NCI-H526 (cell line): ENCODE results near the gene EIF3J.
"Not testable (repeated sequence)": the region's sequence is repeated elsewhere in the genome, so short reads cannot be mapped to it uniquely, and the experiment has no call there.

Experiments used
- DNase-seq, 2 experiments: peaks; one replicate each; lab custom pipeline; 2025; lab: John Stamatoyannopoulos, UW

The EIF3J gene

DNA sequence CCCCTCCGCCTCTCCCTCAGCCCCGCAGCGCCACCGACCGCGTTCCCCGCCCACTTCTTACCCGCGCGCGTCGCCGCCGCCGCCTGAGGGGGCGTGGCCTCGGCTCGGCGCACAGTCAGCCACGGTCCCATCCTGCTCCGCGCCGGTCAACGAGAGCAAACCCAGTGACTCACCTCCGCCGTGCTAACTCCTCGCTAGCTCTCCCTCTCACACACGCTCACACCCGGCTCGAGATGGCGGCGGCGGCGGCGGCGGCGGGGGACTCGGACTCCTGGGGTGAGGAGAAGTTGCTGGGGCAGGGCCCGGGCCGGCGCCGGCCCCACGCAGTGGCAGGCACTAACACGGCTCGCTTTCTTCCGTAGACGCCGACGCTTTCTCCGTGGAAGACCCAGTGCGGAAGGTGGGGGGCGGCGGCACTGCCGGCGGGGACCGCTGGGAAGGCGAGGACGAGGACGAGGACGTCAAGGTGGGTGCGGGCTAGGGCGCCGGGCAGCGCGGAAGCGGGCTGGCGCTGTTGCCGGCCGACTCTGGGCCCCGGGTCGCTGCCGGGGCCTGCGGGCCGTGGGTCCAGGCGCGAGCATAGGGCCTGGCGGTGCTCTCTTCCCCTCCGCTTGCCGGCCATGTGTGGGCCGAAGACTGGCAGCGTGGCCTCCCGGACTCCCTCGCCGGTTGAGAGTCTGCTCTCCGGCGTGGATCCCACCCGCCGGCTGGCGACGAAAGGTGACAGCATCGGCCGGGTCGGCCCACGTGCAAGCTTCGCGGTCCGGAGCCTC is at the start of gene EIF3J:
Gene EIF3J, plus strand, starts transcription at position 186 of the 773 bp plus-strand sequence. Its CDS starts 48 bp downstream, at position 234.
- peak; percentile 88 to 96 for DNase-seq

- no peak for DNase-seq
Observed at GRCh38 chr15:44489464-44489863, 47.5 kb upstream of the EIF3J start.

- DNase-seq = no peak
Observed at GRCh38 chr15:44490622-44491021, 46.3 kb upstream of the EIF3J start.

DNA sequence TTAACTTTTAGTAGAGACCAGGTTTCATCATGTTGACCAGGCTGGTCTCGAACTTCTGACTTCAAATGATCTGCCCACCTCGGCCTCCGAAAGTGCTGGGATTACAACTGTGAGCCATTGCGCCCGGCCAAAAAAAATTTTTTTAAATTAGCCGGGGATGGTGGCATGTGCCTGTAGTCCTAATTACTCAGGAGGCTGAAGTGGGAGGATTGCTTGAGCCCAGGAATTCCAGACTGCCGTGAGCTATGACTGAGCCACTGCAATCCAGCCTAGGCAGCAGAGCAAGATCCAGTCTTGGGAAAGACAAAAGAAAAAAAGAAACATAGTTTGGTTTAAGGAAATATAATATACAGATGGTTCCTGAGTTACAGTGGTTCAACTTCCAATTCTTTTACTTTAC is 44.9 kb upstream of the EIF3J start:
- DNase-seq = no peak

GRCh38 chr15:44492672-44493071 is 44.3 kb upstream of the EIF3J start:
- no peak for DNase-seq

GRCh38 chr15:44495562-44495961 is 41.4 kb upstream of the EIF3J start:
- no peak for DNase-seq

GRCh38 chr15:44500555-44500954 is 36.4 kb upstream of the EIF3J start:
- no peak for DNase-seq

DNA sequence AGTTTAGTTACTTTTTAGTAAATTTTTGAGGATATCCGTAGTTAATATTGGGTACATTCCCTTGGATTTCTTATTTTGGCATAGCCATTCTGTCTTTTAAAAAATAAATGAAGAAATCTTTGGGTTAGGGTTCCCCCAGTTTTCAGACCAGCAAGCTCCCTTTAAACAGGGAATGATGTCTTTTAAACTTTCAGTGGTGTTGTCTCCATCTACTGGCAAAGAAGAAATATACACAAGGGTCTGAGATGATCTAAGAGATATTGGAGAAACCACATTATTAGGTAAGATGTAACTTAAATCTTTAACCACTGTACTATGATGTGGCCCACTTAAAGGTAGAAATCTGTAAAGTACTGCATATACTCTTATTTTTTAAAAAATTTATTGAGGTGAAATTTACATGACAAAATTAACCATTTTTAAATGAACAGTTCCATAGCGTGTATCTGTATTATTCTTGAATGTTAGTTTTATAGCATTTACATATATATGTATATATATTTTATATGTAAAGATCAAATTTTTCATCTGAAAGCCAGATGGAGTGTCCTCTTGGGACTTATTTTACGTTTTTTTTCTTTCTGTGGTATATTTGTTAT is 35.1 kb upstream of the EIF3J start:
- peak; percentile 14 to 32 for DNase-seq

- DNase-seq = no peak
Observed at GRCh38 chr15:44516436-44516835, 20.5 kb upstream of the EIF3J start.

- no peak for DNase-seq
Observed at GRCh38 chr15:44519537-44519936, 17.4 kb upstream of the EIF3J start.

GRCh38 chr15:44525018-44525417 is 11.9 kb upstream of the EIF3J start:
- DNase-seq = no peak

DNA sequence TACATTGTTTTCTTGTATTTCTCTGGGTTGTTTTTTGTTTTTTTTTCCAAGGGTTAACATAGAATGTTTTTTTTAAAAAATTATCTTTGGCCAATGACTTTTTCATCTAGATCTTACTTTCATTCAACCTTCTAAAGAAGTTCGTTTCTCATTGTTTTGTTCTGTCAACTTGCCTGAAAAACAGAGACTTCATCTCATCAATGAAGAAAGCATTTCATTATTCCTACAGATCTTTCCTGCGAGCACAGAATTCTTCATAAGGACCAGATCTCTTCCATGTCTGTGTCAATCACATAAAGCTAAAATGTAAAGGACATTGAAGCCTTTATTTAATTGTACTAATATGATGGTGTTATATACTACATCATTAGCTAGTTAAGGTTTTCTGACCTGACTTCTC is 9.7 kb upstream of the EIF3J start:
- no peak for DNase-seq

DNA sequence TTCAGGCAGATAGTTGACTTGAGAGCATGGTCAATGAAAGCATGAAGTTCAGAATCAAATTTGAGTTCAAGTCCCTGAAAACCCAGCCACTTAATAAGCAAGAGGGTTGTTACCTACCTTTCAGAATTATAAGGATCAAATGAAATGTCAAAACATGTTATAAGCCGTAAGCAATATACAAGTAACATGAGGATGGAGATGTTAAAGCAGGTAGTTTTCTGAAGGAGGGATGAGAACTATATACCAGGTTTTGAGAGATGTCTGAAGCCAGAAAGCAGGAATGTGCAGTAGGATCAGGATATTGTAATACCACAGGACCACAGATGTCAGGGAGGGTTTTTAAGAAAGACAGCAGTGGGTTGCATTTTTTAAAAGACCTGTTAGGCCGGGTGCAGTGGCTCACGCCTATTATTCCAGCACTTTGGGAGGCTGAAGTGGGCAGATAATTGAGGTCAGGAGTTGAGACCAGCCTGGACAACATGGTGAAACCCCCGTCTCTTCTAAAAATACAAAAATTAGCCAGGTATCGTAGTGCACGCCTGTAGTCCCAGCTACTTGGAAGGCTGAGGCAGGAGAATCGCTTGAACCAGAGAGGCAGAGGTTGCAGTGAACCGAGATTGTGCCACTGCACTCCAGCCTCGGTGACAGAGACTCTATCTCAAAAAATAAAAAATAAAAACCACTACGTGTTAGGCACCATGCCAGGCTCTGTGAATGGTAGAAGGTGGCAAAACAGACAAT is 6.9 kb upstream of the EIF3J start:
- no peak for DNase-seq

- no peak for DNase-seq
Observed at GRCh38 chr15:44530653-44531052, 6.3 kb upstream of the EIF3J start.

DNA sequence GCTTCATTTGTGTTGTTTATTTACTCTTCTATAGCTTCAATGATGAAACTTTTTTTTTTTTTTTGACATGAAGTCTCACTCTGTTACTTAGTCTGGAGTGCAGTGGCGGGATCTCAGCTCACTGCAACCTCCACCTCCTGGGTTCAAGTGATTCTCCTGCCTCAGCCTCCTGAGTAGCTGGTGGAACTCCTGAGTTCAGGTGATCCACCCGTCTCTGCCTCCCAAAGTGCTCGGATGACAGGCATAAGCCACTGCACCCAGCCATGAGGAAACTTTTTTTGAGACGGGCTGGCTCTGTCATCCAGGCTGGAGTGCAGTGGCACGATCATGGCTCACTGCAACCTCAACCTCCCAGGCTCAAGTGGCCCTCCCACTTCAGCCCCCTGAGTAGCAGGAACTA is 4.7 kb upstream of the EIF3J start:
- DNase-seq = not testable (repeated sequence)

DNA sequence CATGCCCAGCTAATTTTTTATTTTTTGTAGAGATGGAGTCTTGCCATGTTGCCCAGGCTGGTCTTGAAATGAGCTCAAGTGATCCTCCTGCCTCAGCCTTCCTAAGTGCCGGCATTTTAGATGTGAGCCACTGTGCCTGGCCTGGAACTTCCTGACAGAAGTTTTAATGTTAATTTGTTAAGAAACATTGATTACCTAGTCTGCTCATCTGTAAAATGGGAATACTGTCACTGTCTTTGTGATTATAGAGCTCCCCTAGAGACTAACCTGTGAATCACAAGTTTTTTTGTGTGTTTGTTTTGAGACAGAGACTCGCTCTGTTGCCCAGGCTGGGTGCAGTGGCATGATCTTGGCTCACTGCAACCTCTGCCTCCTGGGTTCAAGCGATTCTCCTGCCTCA is 4.3 kb upstream of the EIF3J start:
- no peak for DNase-seq

DNA sequence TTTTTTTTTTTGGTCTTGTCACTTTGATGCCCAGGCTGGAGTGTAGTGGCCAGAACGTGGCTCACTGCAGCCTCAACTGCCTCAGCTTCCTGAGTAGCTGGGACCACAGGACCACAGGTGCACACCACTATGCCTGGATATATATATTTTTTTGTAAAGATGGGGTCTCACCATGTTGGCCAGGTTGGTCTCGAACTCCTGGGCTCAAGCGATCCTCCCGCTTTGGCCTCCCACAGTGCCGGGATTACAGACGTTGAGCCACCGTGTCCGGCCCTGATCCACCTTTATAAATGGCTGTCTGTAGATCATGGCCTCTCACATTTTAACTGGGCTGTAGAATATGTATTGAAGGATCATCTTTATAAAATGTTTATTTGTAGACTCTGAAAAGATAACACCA is 1.9 kb upstream of the EIF3J start:
- no peak for DNase-seq

GRCh38 chr15:44535523-44536301 is 1.2 kb upstream of the EIF3J start:
- peak in 1 of 2 experiments; percentile 57 for DNase-seq

GRCh38 chr15:44536302-44536961 is 515 bp upstream of the EIF3J start:
- DNase-seq = peak in 1 of 2 experiments; percentile 96

- peak in 1 of 2 experiments; percentile 44 for DNase-seq
Observed at GRCh38 chr15:44537735-44538240, 841 bp downstream of the EIF3J start.

GRCh38 chr15:44541282-44541958 is 4.5 kb downstream of the EIF3J start:
- DNase-seq = no peak
